GM12878 (cell line): ENCODE measurements around the gene SLC12A4. TPM values are rescaled to one million over a fixed set of nuclear protein-coding genes. Genes with fewer than 3 reads are reported as not detected.

Experiments
- CHD2 ChIP-seq: IDR thresholded peaks from 2 replicates; pipeline ENCODE4 v1.6.1; 2011; ENCODE audit warnings: low read depth, low read length, improper control_type of control experiment, borderline replicate concordance
- CTCF ChIP-seq, 3 experiments: IDR thresholded peaks in 2 of 3; conservative IDR thresholded peaks in 1 of 3; 2 replicates each; pipeline ENCODE4 v1.5.1; 2011; ENCODE audit warnings: low read depth in 3 of 3, low read length in 3 of 3, mild to moderate bottlenecking in 3 of 3, control low read depth in 2 of 3, moderate library complexity in 2 of 3, inconsistent platforms in 1 of 3, mixed read lengths in 1 of 3; ENCODE audit not compliant: control insufficient read depth in 2 of 3, insufficient read depth in 1 of 3; ENCODE audit errors: extremely low read depth in 1 of 3
- FOS ChIP-seq: IDR thresholded peaks from 3 replicates; pipeline ENCODE4 v1.6.1; 2011; ENCODE audit warnings: borderline replicate concordance; ENCODE audit not compliant: insufficient read length; ENCODE audit errors: extremely low read depth
- JUNB ChIP-seq: IDR thresholded peaks from 2 replicates; pipeline ENCODE4 v1.6.1; 2016; ENCODE audit warnings: antibody characterized with exemption, mild to moderate bottlenecking
- MAX ChIP-seq: IDR thresholded peaks from 2 replicates; pipeline ENCODE4 v1.6.1; 2012; ENCODE audit warnings: low read depth, low read length, improper control_type of control experiment
- MYB ChIP-seq: fragments of 150-350 bp; IDR thresholded peaks from 2 replicates; pipeline ENCODE4 v1.6.1; 2014; ENCODE audit warnings: mild to moderate bottlenecking, low read depth, low read length, borderline replicate concordance
- NKRF ChIP-seq: fragments of 450-650 bp; conservative IDR thresholded peaks from 2 replicates; pipeline ENCODE4 v1.6.1; 2017; ENCODE audit warnings: mild to moderate bottlenecking, moderate library complexity
- NRF1 ChIP-seq: conservative IDR thresholded peaks from 2 replicates; pipeline ENCODE4 v1.6.1; 2011; ENCODE audit warnings: mild to moderate bottlenecking, low read depth, low read length, improper control_type of control experiment
- PML ChIP-seq: IDR thresholded peaks from 2 replicates; pipeline ENCODE4 v1.6.1; 2012; ENCODE audit warnings: low read length, inconsistent platforms
- RB1 ChIP-seq: fragments of 450-650 bp; formaldehyde crosslinking; IDR thresholded peaks from 2 replicates; pipeline ENCODE4 v1.6.1; 2017; ENCODE audit warnings: mild to moderate bottlenecking, borderline replicate concordance
- RELB ChIP-seq: fragments of 450-650 bp; IDR thresholded peaks from 2 replicates; pipeline ENCODE4 v1.6.1; 2017; ENCODE audit warnings: low read depth, mild to moderate bottlenecking, moderate library complexity
- STAT3 ChIP-seq: IDR thresholded peaks from 2 replicates; pipeline ENCODE4 v1.6.1; 2011; ENCODE audit warnings: low read depth, low read length, improper control_type of control experiment
- TARDBP ChIP-seq: IDR thresholded peaks from 2 replicates; pipeline ENCODE4 v1.6.1; 2016; ENCODE audit warnings: borderline replicate concordance
- TCF7 ChIP-seq: IDR thresholded peaks from 2 replicates; pipeline ENCODE4 v1.6.1; 2014; ENCODE audit warnings: antibody characterized with exemption, borderline replicate concordance
- ZNF687 ChIP-seq: fragments of 450-650 bp; IDR thresholded peaks from 2 replicates; pipeline ENCODE4 v1.6.1; 2017; ENCODE audit warnings: mild to moderate bottlenecking, moderate library complexity
- ZSCAN29 ChIP-seq: fragments of 450-650 bp; IDR thresholded peaks from 2 replicates; pipeline ENCODE4 v1.6.1; 2017; ENCODE audit warnings: mild to moderate bottlenecking, moderate library complexity
- ZZZ3 ChIP-seq: IDR thresholded peaks from 2 replicates; pipeline ENCODE4 v1.6.1; 2011; ENCODE audit warnings: low read depth; ENCODE audit not compliant: control insufficient read depth, insufficient read length
- polyA plus RNA-seq, 11 experiments: library from polyadenylated mRNA; depleted of rRNA in 4 of 11; unstranded in 6 of 11; stranded (reverse) in 5 of 11; fragments of >200 nt; fragmentation: Nextera tagmentation in 4 of 11; fragmentation: Illumina TruSeq in 1 of 11; extraction: Ambion mirVana in 4 of 11; extraction: Trizol in 1 of 11; gene quantifications; 1 replicate in 1 of 11; 2 replicates in 10 of 11; pipeline versions ENCODE4 v1.2.1 to v1.2.3, GENCODE V29; 2011 to 2016; ENCODE audit warnings: inconsistent platforms in 2 of 11, missing spikeins in 2 of 11, low read depth in 1 of 11
- total RNA-seq, 4 experiments: library from RNA; depleted of rRNA in 3 of 4; stranded (reverse); fragments of >200 nt in 3 of 4; fragmentation: Illumina TruSeq in 1 of 4; extraction: Trizol in 1 of 4; gene quantifications; 2 replicates each; pipeline versions ENCODE4 v1.2.1 to v1.2.3, GENCODE V29; 2013 to 2021

Gene SLC12A4
- total and polyA plus RNA-seq, 10 of the 15 experiments (the other 5 are each of a cell fraction or from before 2014, with no cell fraction given): 0.95 to 39.9 (median 14.2) TPM

GRCh38 chr16:67975321-67976105 is 7.1 kb upstream of the SLC12A4 start (continued):
- TF ChIP-seq ZNF687 (no peak), RB1 (no peak), NRF1 (no peak), MAX (no peak), TARDBP (no peak), NKRF (no peak), FOS (no peak), MYB (no peak), TCF7 (no peak), ZZZ3 (no peak), ZSCAN29 (no peak), PML (0 out of 2 replicates have a peak, but pooled peaks have one; percentile 28), RELB (0 out of 2 replicates have a peak, but pooled peaks have one; percentile 35), STAT3 (no peak), JUNB (peak; percentile 45; the same call in 1 of the 2 replicates), CTCF (IDR thresholded peaks at IDR 0.05 in 2 of 3, conservative IDR thresholded peaks at IDR 0.05 in 1 of 3; ENCODE audit: control insufficient read depth in 2 of 3, extremely low read depth in 1 of 3, insufficient read depth in 1 of 3, low read depth in 3 of 3, low read length in 3 of 3) (no peak), CHD2 (no peak)
